Midbrain (tissue), 1 donor: ENCODE data around the gene SVOP.

Experiments used
- DNase-seq: peaks from one replicate; lab custom pipeline; 2025; lab: John Stamatoyannopoulos, UW

Gene SVOP

GRCh38 chr12:108935159-108935763, 85.6 kb downstream of the SVOP start:
- DNase-seq: no peak

- no peak for DNase-seq
Measured at GRCh38 chr12:108933949-108934348, 86.9 kb downstream of the SVOP start.

- no peak for DNase-seq
Measured at GRCh38 chr12:108930756-108931155, 90.1 kb downstream of the SVOP start.

GRCh38 chr12:108930155-108930554, 90.7 kb downstream of the SVOP start:
- no peak for DNase-seq

GRCh38 chr12:108928695-108929094, 92.2 kb downstream of the SVOP start:
- DNase-seq: no peak

- DNase-seq: no peak
Measured at GRCh38 chr12:108922918-108923317, 98.0 kb downstream of the SVOP start.

GRCh38 chr12:108921946-108922345, 98.9 kb downstream of the SVOP start:
- no peak for DNase-seq

GRCh38 chr12:108918960-108919642, 101.8 kb downstream of the SVOP start:
- DNase-seq: no peak

GRCh38 chr12:108918206-108918605, 102.7 kb downstream of the SVOP start:
- no peak for DNase-seq

- DNase-seq: no peak
Measured at GRCh38 chr12:108916336-108916735, 104.5 kb downstream of the SVOP start.

GRCh38 chr12:108915632-108916133, 105.2 kb downstream of the SVOP start:
- no peak for DNase-seq

GRCh38 chr12:108914121-108914531, 106.7 kb downstream of the SVOP start:
- peak; percentile 30 for DNase-seq

GRCh38 chr12:108912361-108912760, 108.5 kb downstream of the SVOP start:
- no peak for DNase-seq

- no peak for DNase-seq
Measured at GRCh38 chr12:108911915-108912314, 109.0 kb downstream of the SVOP start.

- DNase-seq: no peak
Measured at GRCh38 chr12:108910336-108910735, 110.5 kb downstream of the SVOP start.

GRCh38 chr12:108907839-108908351, 113.0 kb downstream of the SVOP start:
- peak; percentile 12 for DNase-seq

GRCh38 chr12:108906971-108907370, 113.9 kb downstream of the SVOP start:
- DNase-seq: no peak

- DNase-seq: no peak
Measured at GRCh38 chr12:108905725-108906124, 115.1 kb downstream of the SVOP start.

GRCh38 chr12:108899145-108899544, 121.7 kb downstream of the SVOP start:
- DNase-seq: no peak

GRCh38 chr12:108896817-108897216, 124.1 kb downstream of the SVOP start:
- DNase-seq: no peak

- no peak for DNase-seq
Measured at GRCh38 chr12:108896336-108896735, 124.5 kb downstream of the SVOP start.

GRCh38 chr12:108895220-108895802, 125.6 kb downstream of the SVOP start:
- DNase-seq: no peak

GRCh38 chr12:108890208-108890607, 130.7 kb downstream of the SVOP start:
- DNase-seq: no peak
